ENCODE measurements around the gene CHPT1. TPM values are rescaled to one million over a fixed set of nuclear protein-coding genes. Genes with fewer than 3 reads are reported as not detected.

Gene CHPT1
- total and polyA plus RNA-seq, 2 experiments from 2014 or later: 22.2 to 23.0 TPM

- no peak for ATAC-seq
Observed at GRCh38 chr12:101695706-101696105, 1.7 kb upstream of the CHPT1 start.

More at GRCh38 chr12:101695706-101696105, 1.7 kb upstream of the CHPT1 start:
- H3K4me1 ChIP-seq (ENCODE audit: insufficient read depth): peaks cover 18% of the 10 kb centered on the region; the same call in 1 of the 2 replicates
- no peak overlapping the region for H3K27ac ChIP-seq (ENCODE audit: low read depth)
- no peak overlapping the region for H3K27ac Mint-ChIP-seq
- 0 out of 2 replicates have a peak, but pooled peaks cover 4% of the 10 kb centered on the region for H3F3A ChIP-seq (replicated peaks; ENCODE audit: low read depth)
- no peaks in the 10 kb centered on the region for H3K36me3 ChIP-seq (ENCODE audit: insufficient read depth)
- H3K4me2 ChIP-seq: no peak overlapping the region
- no peaks in the 10 kb centered on the region; the same call in 2 of the 3 replicates for H3K9me3 Mint-ChIP-seq
- H3K79me2 ChIP-seq (replicated peaks; ENCODE audit: insufficient read depth): peaks cover 20% of the 10 kb centered on the region; the same call in 1 of the 2 replicates
- peaks cover 29% of the 10 kb centered on the region for H3K27me3 ChIP-seq (ENCODE audit: insufficient read depth)
- H3K4me3 ChIP-seq: no peak overlapping the region
- 0 out of 2 replicates have a peak, but pooled peaks cover under 1% of the 10 kb centered on the region for H4K20me1 ChIP-seq (replicated peaks; ENCODE audit: insufficient read depth)
- H3K27me3 Mint-ChIP-seq (ENCODE audit: insufficient read depth, low read depth, poor library complexity): peaks cover 22% of the 10 kb centered on the region
- H3K36me3 Mint-ChIP-seq (ENCODE audit: low read depth): no peaks in the 10 kb centered on the region
- H3K4me1 Mint-ChIP-seq: peaks cover 21% of the 10 kb centered on the region
- no peak for DNase-seq (ENCODE audit: low spot score)
- H3K9me2 ChIP-seq (ENCODE audit: insufficient read depth): no peaks in the 10 kb centered on the region
- no peak overlapping the region for H3K4me3 Mint-ChIP-seq
- no peak for TF ChIP-seq EZH2phosphoT487 (IDR thresholded peaks at IDR 0.05; ENCODE audit: unreplicated experiment)
- no peak for TF ChIP-seq ZNF462 (CRISPR knock-in tag; IDR thresholded peaks at IDR 0.05)
- TF ChIP-seq EZH2 (IDR thresholded peaks at IDR 0.05; ENCODE audit: low read depth, unreplicated experiment): no peak
- TF ChIP-seq NANOG (IDR thresholded peaks at IDR 0.05; ENCODE audit: borderline replicate concordance): no peak
- TF ChIP-seq POLR2AphosphoS5 (IDR thresholded peaks at IDR 0.05; ENCODE audit: low read depth): no peak
- no peak for TF ChIP-seq ETS1 (IDR thresholded peaks at IDR 0.05)
- TF ChIP-seq REST (IDR thresholded peaks at IDR 0.05; ENCODE audit: unreplicated experiment): no peak
- TF ChIP-seq STAT1 (IDR thresholded peaks at IDR 0.05; ENCODE audit: unreplicated experiment): no peak
- no peak for TF ChIP-seq CTCF (conservative IDR thresholded peaks at IDR 0.05; ENCODE audit: low read depth in 2 of 2)
- TF ChIP-seq ZNF331 (CRISPR knock-in tag; IDR thresholded peaks at IDR 0.05; ENCODE audit: low read depth): no peak
- TF ChIP-seq JUNB (IDR thresholded peaks at IDR 0.05; ENCODE audit: unreplicated experiment): no peak
- TF ChIP-seq ZNF114 (CRISPR knock-in tag; IDR thresholded peaks at IDR 0.05): no peak
- H2AFZ ChIP-seq: no peak overlapping the region
